ENCODE data around the gene NACA2.

NACA2 gene

DNA sequence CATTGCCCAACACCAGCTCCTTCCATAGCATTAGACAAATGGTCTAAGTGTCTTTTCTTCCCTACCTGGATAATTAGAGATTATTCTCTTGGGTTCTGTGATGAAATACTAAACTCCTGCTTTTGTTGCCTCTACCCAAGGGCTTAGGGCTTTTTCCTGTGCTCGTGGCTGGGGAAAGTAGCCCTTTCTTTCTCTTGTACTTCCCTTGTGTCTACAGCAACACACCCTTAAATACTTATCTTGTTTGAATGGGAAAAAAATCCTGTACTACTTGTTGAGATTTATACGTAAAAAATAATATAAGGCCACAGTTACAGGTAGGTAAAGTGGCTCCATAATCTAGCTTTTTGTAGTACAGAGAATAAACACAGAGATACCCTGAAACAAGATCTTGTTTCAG is 7.0 kb upstream of the NACA2 start:
- no peak for DNase-seq
- Histone ChIP-seq H3K27me3 (no peaks in the 10 kb centered on the region), H3K4me3 (ENCODE audit: low read depth, low read length) (no peak overlapping the region), H3K36me3 (no peaks in the 10 kb centered on the region), H3K9me3 (no peaks in the 10 kb centered on the region), H3K4me1 (no peaks in the 10 kb centered on the region)
- TF ChIP-seq, protein P1, sequence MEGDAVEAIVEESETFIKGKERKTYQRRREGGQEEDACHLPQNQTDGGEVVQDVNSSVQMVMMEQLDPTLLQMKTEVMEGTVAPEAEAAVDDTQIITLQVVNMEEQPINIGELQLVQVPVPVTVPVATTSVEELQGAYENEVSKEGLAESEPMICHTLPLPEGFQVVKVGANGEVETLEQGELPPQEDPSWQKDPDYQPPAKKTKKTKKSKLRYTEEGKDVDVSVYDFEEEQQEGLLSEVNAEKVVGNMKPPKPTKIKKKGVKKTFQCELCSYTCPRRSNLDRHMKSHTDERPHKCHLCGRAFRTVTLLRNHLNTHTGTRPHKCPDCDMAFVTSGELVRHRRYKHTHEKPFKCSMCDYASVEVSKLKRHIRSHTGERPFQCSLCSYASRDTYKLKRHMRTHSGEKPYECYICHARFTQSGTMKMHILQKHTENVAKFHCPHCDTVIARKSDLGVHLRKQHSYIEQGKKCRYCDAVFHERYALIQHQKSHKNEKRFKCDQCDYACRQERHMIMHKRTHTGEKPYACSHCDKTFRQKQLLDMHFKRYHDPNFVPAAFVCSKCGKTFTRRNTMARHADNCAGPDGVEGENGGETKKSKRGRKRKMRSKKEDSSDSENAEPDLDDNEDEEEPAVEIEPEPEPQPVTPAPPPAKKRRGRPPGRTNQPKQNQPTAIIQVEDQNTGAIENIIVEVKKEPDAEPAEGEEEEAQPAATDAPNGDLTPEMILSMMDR (IDR thresholded peaks at IDR 0.05; ENCODE audit: low read depth, low read length): no peak

DNA sequence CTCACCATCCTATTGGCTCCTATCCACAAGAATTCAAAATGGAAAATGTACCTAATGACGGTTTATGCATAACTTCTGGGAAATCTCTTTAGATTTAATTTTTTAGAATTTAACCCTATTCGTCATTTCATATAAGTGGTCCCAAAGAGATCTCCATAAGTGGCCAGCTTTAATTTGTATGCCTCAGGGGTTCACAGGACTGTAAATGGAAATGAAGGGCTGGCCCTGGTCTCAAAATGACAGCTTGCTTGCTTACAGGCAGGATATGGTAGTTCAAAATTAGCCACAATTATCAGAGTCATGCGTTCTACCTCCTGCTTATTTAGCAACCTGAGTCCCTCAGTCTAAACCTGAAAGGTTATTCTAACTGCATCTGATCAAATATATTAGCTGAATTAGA is 6.6 kb upstream of the NACA2 start:
- Histone ChIP-seq H3K36me3 (no peaks in the 10 kb centered on the region), H3K4me3 (ENCODE audit: low read depth, low read length) (no peak overlapping the region), H3K4me1 (no peaks in the 10 kb centered on the region), H3K27me3 (no peaks in the 10 kb centered on the region), H3K9me3 (no peaks in the 10 kb centered on the region)
- no peak for DNase-seq
- TF ChIP-seq, protein P1 (IDR thresholded peaks at IDR 0.05; ENCODE audit: low read depth, low read length): no peak

DNA sequence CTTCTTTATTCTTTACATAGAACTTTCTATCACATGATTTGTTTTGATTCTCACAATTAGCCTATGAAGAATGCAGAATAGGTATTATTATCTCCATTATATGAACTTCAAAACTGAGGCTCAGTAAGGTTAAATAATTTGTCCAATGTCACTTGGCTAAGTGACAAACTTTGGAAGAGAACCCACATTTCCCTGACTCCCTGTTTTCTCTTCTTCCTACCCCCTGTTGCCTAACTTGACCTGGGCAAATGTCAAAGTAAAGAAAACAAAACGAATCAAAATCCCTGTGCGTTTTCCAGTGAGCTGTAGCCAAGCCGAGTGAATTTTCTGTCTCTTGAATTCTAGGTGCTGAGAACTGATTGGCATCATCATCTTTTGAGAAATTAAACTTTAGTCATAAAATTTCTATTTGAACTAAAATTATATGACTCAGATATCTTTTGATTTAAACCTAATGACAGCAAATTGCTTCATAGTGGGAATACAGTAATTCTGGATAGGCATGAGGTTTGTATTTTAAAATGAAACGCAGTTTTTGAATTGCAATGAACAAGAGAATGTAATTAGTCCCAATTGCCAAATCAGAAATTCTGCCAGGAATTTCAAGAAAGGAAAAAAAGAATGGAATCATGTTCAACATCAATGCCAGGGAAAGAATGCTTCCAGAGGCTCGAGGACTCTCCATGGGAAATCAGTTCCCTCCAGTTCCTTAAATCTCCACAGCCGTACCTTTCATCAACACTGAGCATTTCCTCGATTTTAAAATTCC is 4.6 kb upstream of the NACA2 start:
- H3K9me3 ChIP-seq: no peaks in the 10 kb centered on the region
- H3K4me3 ChIP-seq (ENCODE audit: low read depth, low read length): no peak overlapping the region
- DNase-seq: no peak
- no peaks in the 10 kb centered on the region for H3K36me3 ChIP-seq
- TF ChIP-seq, protein P1 (IDR thresholded peaks at IDR 0.05; ENCODE audit: low read depth, low read length): no peak
- H3K4me1 ChIP-seq: no peaks in the 10 kb centered on the region
- no peaks in the 10 kb centered on the region for H3K27me3 ChIP-seq

DNA sequence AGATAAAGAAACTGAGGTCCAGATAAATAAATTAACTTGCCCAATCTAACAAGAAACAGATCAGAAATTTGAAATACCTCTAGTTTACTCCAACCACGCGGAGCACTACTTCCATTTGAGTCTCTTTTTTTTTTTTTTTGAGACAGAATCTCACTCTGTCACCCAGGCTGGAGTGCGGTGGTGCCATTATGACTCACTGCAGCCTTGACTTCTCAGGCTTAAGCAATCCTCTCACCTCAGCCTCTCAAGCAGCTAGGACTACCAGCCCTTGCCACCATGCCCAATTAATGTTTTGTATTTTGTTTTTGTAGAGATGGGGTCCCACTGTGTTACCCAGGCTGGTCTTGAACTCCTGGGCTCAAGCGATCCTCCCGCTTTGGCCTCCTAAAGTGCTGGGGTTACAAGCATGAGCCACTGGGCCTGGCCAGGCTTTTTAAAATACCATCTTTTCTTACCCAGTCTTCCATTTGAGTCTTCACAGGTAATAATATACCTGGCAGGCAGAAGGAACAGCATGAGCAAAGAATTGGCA is 3.3 kb upstream of the NACA2 start:
- Histone ChIP-seq H3K27me3 (no peaks in the 10 kb centered on the region), H3K9me3 (no peaks in the 10 kb centered on the region)

DNA sequence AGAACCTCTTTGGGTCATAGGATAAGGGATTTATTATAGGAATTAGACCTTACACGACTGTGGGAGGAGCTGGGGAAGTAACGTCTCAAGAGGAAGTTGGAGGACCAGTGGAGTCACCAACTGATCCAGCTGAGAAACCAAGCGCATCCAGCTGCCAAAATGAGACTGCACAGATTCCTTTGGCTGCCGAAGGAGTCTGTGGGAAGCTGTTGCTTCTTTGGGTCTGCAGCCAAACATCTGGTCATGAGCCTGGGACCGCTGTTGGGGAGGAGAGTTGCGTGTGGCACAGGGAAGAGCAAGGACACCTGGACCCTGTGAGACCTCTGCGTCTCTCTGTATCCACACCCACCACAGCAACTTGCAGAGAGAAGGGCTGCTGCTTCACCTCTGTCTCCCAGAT is 2.4 kb upstream of the NACA2 start:
- H3K27me3 ChIP-seq: no peaks in the 10 kb centered on the region
- no peaks in the 10 kb centered on the region for H3K36me3 ChIP-seq
- no peak for DNase-seq
- TF ChIP-seq, protein P1 (IDR thresholded peaks at IDR 0.05; ENCODE audit: low read depth, low read length): no peak
- no peak overlapping the region for H3K4me3 ChIP-seq (ENCODE audit: low read depth, low read length)
- H3K4me1 ChIP-seq: no peaks in the 10 kb centered on the region
- no peaks in the 10 kb centered on the region for H3K9me3 ChIP-seq

More for the DNA sequence above, 3.3 kb upstream of the NACA2 start:
- H3K36me3 ChIP-seq: no peaks in the 10 kb centered on the region
- no peak for DNase-seq
- H3K4me3 ChIP-seq (ENCODE audit: low read depth, low read length): no peak overlapping the region
- TF ChIP-seq, protein P1 (IDR thresholded peaks at IDR 0.05; ENCODE audit: low read depth, low read length): no peak
- no peaks in the 10 kb centered on the region for H3K4me1 ChIP-seq

DNA sequence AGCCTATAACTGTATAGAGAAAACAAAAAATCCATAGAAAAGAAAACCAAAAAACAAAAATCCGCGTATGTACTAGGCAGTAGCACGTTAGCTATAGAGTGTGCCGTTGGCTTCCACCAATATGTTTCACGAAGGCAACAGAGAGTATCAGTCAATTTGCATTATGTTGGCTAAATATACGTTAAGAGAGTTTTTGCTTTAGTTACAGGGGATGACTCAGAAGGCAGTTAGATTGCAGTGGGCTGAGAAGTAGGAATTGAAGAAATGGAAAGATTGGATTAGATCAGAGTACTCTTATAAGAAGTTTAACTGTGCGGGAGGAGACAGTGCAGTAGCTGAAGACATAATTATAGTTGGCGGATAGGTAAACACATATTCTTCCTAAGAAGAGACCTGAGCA is 911 bp upstream of the NACA2 start:
- no peaks in the 10 kb centered on the region for H3K4me1 ChIP-seq
- no peak overlapping the region for H3K4me3 ChIP-seq (ENCODE audit: low read depth, low read length)
- no peaks in the 10 kb centered on the region for H3K9me3 ChIP-seq
- H3K27me3 ChIP-seq: no peaks in the 10 kb centered on the region
- DNase-seq: no peak
- H3K36me3 ChIP-seq: no peaks in the 10 kb centered on the region
- TF ChIP-seq, protein P1 (IDR thresholded peaks at IDR 0.05; ENCODE audit: low read depth, low read length): no peak

All from BE2C (cell line).